Measurements from ENCODE around the gene CLEC14A.

The CLEC14A gene

GRCh38 chr14:38248321-38249028, 7.4 kb downstream of the CLEC14A start:
- DNase-seq, result no peak

GRCh38 chr14:38243696-38244240, 12.1 kb downstream of the CLEC14A start:
- no peak for DNase-seq

DNA sequence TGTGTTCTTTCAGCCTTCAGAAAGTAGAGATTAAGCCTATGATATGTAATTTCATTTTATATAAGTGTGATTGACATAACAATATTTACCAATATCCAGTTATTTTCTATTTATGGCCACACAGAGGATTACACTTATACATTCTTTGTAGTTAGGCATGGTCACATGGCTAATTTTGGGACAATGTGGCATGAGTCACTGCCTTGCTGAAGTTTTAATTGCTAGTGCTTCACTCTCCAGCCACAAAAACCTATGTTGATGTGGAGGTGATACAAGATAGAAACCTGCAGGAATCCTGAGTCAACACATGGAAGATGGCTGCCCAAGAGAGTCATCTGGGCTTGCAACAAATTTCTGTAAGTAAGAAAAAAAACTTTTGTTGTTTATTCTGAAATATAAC, 17.0 kb downstream of the CLEC14A start:
- DNase-seq, result no peak

DNA sequence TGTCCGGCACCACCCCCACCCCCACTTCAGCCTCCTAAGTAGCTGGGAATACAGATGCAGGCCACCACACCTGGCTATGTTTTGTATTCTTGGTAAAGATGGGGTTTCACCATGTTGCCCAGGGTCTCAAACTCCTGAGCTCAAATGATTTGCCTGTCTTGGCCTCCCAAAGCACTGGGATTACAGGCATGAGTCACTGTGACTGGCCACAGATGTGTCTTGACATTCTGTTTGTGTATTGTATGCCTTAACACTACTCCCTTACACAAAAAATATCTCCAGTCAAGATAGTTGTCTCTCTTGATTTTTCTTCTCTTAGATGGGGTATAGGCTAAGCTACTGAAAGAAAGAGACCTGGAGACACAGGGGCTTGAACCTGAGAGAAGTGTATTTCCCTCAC, 17.6 kb downstream of the CLEC14A start:
- DNase-seq, result no peak

- DNase-seq, result no peak
Observed at GRCh38 chr14:38233218-38233617, 22.7 kb downstream of the CLEC14A start.

DNA sequence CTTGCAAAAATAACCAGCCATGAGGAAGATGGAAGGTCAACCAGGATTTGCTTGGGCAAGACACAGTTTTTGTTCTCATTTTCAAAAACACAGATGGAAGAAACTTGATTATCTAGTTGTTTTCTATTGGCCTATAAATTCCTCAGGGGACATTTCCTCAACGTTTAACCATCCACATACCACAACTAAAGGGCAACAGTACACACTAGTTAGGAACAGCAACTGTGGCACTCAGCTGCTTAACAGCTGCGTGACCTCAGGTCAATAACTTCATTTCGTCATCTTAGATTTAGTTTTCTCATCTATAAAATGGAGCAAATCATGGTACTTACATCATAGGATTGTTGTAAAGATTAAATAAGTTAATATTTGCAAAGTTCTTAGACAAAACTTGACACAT, 29.5 kb downstream of the CLEC14A start:
- no peak for DNase-seq

GRCh38 chr14:38225946-38226345, 29.9 kb downstream of the CLEC14A start:
- no peak for DNase-seq

DNA sequence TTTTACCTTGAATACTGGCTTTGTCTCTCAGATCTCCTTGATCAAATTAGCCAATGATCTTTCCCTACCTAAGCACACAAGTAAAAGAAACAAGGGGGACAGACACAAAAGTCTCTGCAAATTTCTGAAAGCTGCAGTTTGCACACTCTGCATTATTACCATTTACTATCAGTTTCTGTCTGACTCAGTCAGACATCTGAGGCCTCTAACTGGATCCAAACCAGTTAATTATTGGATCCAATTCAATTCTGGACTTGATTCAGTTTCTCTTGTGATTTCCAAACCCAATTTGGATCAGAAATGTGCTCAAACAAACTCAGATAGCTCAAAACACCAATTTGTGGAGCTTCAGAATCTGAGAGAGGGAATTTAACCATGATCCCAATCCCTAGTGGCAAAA, 31.6 kb downstream of the CLEC14A start:
- DNase-seq, result no peak

DNA sequence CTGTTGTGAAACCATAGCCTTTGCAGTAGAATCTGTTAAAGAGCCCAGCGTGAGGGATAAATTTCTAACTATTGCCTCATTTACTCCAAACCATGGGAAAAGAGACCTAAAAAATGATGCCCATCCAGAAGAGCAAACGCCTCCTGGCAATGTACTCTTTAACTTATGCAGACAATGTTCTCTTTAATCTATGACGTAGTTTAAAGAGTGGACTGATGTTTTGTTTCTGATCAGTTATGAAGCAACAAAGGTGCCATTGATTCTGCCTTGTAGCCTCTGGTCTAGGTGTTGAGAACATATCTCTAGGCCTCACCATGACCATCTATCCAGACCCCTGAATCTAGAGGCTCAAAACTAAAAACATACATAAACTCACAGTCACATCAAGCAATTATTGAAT, 34.8 kb downstream of the CLEC14A start:
- DNase-seq, result no peak

- DNase-seq, result no peak
Observed at GRCh38 chr14:38217553-38217952, 38.3 kb downstream of the CLEC14A start.

DNA sequence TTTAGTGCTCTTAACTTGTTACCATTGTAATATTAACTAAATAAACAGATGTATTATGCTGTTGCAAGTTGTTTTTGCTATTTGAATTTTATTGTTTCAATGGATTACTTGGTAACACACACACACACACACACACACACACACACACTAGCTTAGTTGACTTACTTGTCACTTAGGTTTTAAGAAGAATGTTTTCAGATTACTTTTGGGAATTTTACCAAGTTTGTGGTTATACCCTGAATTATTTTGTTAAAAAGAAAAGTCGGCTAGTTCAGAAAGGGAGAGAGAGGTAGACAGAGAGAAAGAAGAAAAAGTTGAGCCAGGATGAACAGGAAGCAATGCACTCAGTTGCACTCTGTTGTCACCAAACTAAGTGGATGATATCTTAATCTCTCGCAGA, 42.9 kb downstream of the CLEC14A start:
- DNase-seq, result no peak

GRCh38 chr14:38212111-38212510, 43.8 kb downstream of the CLEC14A start:
- no peak for DNase-seq

DNA sequence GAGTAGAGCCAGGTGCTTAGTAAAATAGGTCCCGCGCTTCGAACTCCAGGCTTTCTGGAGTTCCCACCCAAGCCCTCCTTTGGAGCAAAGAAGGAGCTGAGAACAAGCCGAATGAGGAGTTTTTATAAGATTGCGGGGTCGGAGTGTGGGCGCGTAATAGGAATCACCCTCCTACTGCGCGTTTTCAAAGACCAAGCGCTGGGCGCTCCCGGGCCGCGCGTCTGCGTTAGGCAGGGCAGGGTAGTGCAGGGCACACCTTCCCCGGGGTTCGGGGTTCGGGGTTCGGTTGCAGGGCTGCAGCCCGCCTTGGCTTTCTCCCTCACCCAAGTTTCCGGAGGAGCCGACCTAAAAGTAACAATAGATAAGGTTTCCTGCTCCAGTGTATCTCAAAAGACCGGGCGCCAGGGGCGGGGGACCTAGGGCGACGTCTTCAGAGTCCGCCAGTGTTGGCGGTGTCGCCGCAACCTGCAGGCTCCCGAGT, 44.6 kb downstream of the CLEC14A start:
- DNase-seq, result no peak

DNA sequence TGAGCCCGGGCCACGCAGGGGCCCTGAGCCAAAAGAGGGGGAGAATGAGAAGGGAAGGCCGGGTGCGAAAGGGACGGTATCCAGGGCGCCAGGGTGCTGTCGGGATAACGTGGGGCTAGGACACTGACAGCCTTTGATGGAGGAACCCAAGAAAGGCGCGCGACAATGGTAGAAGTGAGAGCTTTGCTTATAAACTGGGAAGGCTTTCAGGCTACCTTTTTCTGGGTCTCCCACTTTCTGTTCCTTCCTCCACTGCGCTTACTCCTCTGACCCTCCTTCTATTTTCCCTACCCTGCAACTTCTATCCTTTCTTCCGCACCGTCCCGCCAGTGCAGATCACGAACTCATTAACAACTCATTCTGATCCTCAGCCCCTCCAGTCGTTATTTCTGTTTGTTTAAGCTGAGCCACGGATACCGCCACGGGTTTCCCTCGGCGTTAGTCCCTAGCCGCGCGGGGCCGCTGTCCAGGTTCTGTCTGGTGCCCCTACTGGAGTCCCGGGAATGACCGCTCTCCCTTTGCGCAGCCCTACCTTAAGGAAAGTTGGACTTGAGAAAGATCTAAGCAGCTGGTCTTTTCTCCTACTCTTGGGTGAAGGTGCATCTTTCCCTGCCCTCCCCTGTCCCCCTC, 45.2 kb downstream of the CLEC14A start:
- no peak for DNase-seq

DNA sequence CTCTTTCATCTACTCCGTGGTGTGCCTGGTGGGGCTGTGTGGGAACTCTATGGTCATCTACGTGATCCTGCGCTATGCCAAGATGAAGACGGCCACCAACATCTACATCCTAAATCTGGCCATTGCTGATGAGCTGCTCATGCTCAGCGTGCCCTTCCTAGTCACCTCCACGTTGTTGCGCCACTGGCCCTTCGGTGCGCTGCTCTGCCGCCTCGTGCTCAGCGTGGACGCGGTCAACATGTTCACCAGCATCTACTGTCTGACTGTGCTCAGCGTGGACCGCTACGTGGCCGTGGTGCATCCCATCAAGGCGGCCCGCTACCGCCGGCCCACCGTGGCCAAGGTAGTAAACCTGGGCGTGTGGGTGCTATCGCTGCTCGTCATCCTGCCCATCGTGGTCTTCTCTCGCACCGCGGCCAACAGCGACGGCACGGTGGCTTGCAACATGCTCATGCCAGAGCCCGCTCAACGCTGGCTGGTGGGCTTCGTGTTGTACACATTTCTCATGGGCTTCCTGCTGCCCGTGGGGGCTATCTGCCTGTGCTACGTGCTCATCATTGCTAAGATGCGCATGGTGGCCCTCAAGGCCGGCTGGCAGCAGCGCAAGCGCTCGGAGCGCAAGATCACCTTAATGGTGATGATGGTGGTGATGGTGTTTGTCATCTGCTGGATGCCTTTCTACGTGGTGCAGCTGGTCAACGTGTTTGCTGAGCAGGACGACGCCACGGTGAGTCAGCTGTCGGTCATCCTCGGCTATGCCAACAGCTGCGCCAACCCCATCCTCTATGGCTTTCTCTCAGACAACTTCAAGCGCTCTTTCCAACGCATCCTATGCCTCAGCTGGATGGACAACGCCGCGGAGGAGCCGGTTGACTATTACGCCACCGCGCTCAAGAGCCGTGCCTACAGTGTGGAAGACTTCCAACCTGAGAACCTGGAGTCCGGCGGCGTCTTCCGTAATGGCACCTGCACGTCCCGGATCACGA, 46.0 kb downstream of the CLEC14A start:
- no peak for DNase-seq

- DNase-seq, result no peak
Observed at GRCh38 chr14:38208618-38209562, 47.0 kb downstream of the CLEC14A start.

DNA sequence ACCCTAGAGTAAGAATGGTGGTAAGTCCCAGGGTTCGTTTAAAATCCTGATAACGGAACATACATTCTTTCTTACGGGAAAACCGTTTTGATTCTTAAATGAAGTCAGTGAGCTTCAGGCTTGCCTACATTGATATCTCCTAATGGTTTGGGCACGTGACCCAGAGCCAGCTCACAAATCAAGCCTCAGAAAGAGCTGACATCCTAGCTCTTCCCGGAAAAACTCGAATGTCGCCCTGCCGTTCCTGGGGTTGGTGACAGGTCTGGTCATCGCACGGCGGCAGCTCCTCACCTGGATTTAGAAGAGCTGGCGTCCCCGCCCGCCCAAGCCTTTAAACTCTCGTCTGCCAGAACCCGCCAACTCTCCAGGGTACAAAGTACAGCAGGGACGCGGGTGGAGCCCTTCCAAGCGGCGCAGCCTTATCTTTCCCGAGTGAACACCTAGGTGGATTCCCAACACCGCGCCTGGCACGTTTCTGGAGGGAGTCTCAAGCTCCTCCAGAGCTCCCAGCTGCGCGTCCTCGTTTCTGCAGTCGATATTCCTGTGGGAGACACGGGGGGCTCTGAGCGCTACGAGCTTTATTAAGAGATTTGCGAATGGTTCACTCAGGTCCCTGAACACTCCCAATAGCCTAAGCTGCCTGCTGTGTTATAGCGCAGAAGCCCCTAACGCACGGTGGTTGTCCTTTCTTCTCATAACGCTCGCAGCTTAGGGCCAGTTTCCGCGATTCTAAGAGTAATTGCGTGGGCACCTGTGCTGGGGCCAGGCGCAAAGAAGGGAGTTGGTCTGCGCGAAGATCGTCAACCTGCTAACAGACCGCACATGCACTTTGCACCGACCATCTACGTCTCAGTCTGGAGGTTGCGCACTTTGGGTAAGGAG, 47.9 kb downstream of the CLEC14A start, which contains the start of gene SSTR1:
SSTR1 (plus strand) TSS at position 169 of the 882 bp plus-strand sequence. CDS start 1,486 bp downstream, outside the sequence.
- no peak for DNase-seq

DNA sequence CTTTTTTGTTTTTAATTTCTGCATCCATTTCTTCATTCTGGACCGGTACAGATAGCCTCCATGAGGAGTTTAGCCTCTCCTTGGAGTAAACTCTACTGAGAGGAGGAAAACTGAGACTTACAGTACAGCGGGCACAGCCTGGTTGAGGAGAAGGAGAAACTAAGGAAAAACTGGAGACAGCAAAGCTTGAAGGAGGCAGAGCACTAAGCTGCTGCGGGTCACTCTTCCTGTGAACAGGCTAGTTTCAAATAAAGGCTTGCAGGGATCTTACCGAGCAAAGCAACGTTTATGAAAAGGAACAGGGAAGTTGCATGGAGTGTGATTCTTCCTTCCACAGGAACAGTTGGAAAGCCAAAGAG, 48.5 kb downstream of the CLEC14A start:
- no peak for DNase-seq

GRCh38 chr14:38206689-38207376, 49.1 kb downstream of the CLEC14A start:
- DNase-seq, result no peak

Data from T-helper 1 cell (primary cell).